K562 (cell line): ENCODE results near the gene MEGF10. TPM values are rescaled to one million over a fixed set of nuclear protein-coding genes. Genes with fewer than 3 reads are reported as not detected.

ENCODE experiments used
- ATAC-seq: fragments of 200-7000 bp; cut with Tn5 transposase; 3 replicates; pipeline ENCODE4 v1.9.1; 2020; ENCODE audit warnings: moderate library complexity
- BruUV-seq: library from RNA; stranded (reverse); fragments of 400-500 nt; replicated peaks from 2 replicates; lab custom pipeline; 2021; lab: Mats Ljungman, UMichigan
- CTCF ChIA-PET: fragments of 300-600 bp; formaldehyde crosslinking; extraction: SDS; loops from one replicate; lab custom pipeline; 2021; ENCODE audit warnings: low intra/inter-chr PET ratio; lab: Yijun Ruan, JAX
- POLR2A ChIA-PET: fragments of 300-600, 350-650 bp; sonication (Branson Sonifier 250); formaldehyde crosslinking; extraction: SDS; loops from one replicate; lab custom pipeline; 2021; ENCODE audit warnings: antibody characterized with exemption, inconsistent platforms; lab: Yijun Ruan, JAX
- DNase-seq, 4 experiments: peaks; one replicate each; pipeline versions ENCODE4 v3.0.0 to v3.0.0-alpha.2; 2011 to 2018; ENCODE audit warnings: low spot score in 3 of 4, mixed read lengths in 3 of 4; ENCODE audit errors: extremely low read depth in 1 of 4
- FAIRE-seq: peaks from 2 replicates; lab custom pipeline; 2011; peaks lifted over from hg19 to GRCh38; lab: Jason Lieb, UNC
- H2AFZ ChIP-seq: 2 replicates; pipeline ENCODE4 v1.6.0; 2011; ENCODE audit warnings: low read depth, low read length, control low read depth, inconsistent platforms
- H3K27ac ChIP-seq: fragments of 200-600 bp; 3 replicates; pipeline ENCODE4 v1.8.0; 2011; ENCODE audit warnings: low read depth, mild to moderate bottlenecking, control low read depth, inconsistent platforms, low read length, moderate library complexity, mixed read lengths; ENCODE audit errors: extremely low read depth
- H3K27me3 ChIP-seq, 2 experiments: fragments of 300-600 bp in 1 of 2; 2 replicates in 1 of 2; 3 replicates in 1 of 2; pipeline versions ENCODE4 v1.6.0 to v1.8.0; 2011; ENCODE audit warnings: inconsistent platforms in 2 of 2, low read length in 2 of 2, mild to moderate bottlenecking in 1 of 2, mixed read lengths in 1 of 2, moderate library complexity in 1 of 2; ENCODE audit not compliant: control insufficient read depth in 2 of 2, insufficient read depth in 2 of 2
- H3K36me3 ChIP-seq: fragments of 300-600 bp; 3 replicates; pipeline ENCODE4 v1.8.0; 2011; ENCODE audit warnings: mild to moderate bottlenecking, low read length, inconsistent platforms; ENCODE audit not compliant: control insufficient read depth, insufficient read depth
- H3K4me1 ChIP-seq, 2 experiments: fragments of 200-600 bp in 1 of 2; replicated peaks in 1 of 2; 2 replicates in 1 of 2; 3 replicates in 1 of 2; pipeline versions ENCODE4 v1.5.1 to v1.8.0; 2011; ENCODE audit warnings: inconsistent platforms in 2 of 2, low read length in 2 of 2, mild to moderate bottlenecking in 1 of 2, mixed read lengths in 1 of 2, moderate library complexity in 1 of 2; ENCODE audit not compliant: control insufficient read depth in 2 of 2, insufficient read depth in 2 of 2
- H3K4me2 ChIP-seq: 2 replicates; pipeline ENCODE4 v1.6.1; 2011; ENCODE audit warnings: low read length, control low read depth, inconsistent platforms, mixed read lengths; ENCODE audit not compliant: insufficient read depth
- H3K4me3 ChIP-seq: fragments of 200-600 bp; sonication (generic), shearing (Covaris generic); 2 replicates; pipeline ENCODE4 v1.5.1; 2016; ENCODE audit warnings: control low read depth, inconsistent platforms
- H3K79me2 ChIP-seq: fragments of 200-600 bp; 3 replicates; pipeline ENCODE4 v1.8.0; 2011; ENCODE audit warnings: low read length, inconsistent platforms; ENCODE audit not compliant: control insufficient read depth, insufficient read depth
- H3K9ac ChIP-seq, 2 experiments: 2 replicates each; pipeline versions ENCODE4 v1.6.0 to v1.6.1; 2011; ENCODE audit warnings: low read depth in 2 of 2, low read length in 2 of 2, control low read depth in 1 of 2, inconsistent platforms in 1 of 2, mild to moderate bottlenecking in 1 of 2, mixed read lengths in 1 of 2; ENCODE audit not compliant: insufficient read depth in 1 of 2
- H3K9me1 ChIP-seq: one replicate; pipeline ENCODE4 v1.6.0; 2011; ENCODE audit warnings: inconsistent platforms, mild to moderate bottlenecking, low read length, moderate library complexity; ENCODE audit not compliant: control insufficient read depth, insufficient read depth
- H3K9me3 ChIP-seq: replicated peaks from 2 replicates; pipeline ENCODE4 v1.5.1; 2011; ENCODE audit warnings: low read depth, low read length, inconsistent platforms; ENCODE audit not compliant: control insufficient read depth, insufficient read depth
- H4K20me1 ChIP-seq: replicated peaks from 2 replicates; pipeline ENCODE4 v1.6.1; 2011; ENCODE audit warnings: low read length, inconsistent platforms, mixed read lengths; ENCODE audit not compliant: control insufficient read depth, insufficient read depth
- ETV1 ChIP-seq: fragments of 450-650 bp; conservative IDR thresholded peaks from 2 replicates; pipeline ENCODE4 v1.6.1; 2016; ENCODE audit warnings: missing genetic modification characterization, control low read depth, low read depth, missing compliant biosample characterization
- FOSL1 ChIP-seq: fragments of 200-800 bp; sonication (Bioruptor generic); conservative IDR thresholded peaks from 2 replicates; pipeline ENCODE4 v1.6.1; 2016; ENCODE audit warnings: missing genetic modification characterization, missing compliant biosample characterization
- GABPA ChIP-seq: fragments of 200-800 bp; sonication (Bioruptor generic); conservative IDR thresholded peaks from 2 replicates; pipeline ENCODE4 v1.6.1; 2016; ENCODE audit warnings: low read depth, missing genetic modification characterization, missing compliant biosample characterization
- GATAD2B ChIP-seq: fragments of 450-650 bp; IDR thresholded peaks from 2 replicates; pipeline ENCODE4 v1.6.1; 2017; ENCODE audit warnings: mild to moderate bottlenecking, borderline replicate concordance
- IRF2 ChIP-seq: sonication (generic); formaldehyde crosslinking; IDR thresholded peaks from 2 replicates; pipeline ENCODE4 v1.8.1; 2022; ENCODE audit warnings: mild to moderate bottlenecking, missing genetic modification reagents
- KAT2B ChIP-seq: IDR thresholded peaks from one replicate; pipeline ENCODE4 v1.6.1; 2012; ENCODE audit warnings: low read depth, mild to moderate bottlenecking, control low read depth, inconsistent platforms, low read length, moderate library complexity
- KAT8 ChIP-seq: fragments of 450-650 bp; IDR thresholded peaks from 2 replicates; pipeline ENCODE4 v1.6.1; 2016; ENCODE audit warnings: low read depth, mild to moderate bottlenecking
- NFYB ChIP-seq: IDR thresholded peaks from 2 replicates; pipeline ENCODE4 v1.6.1; 2011; ENCODE audit warnings: mild to moderate bottlenecking, moderate library complexity; ENCODE audit not compliant: insufficient read length; ENCODE audit errors: extremely low read depth
- POLR2G ChIP-seq: fragments of 200-400 bp; formaldehyde crosslinking; IDR thresholded peaks from 2 replicates; pipeline ENCODE4 v1.6.1; 2017; ENCODE audit warnings: low read depth, mild to moderate bottlenecking, antibody characterized with exemption, low read length, moderate library complexity
- PRMT5 ChIP-seq: sonication (generic); formaldehyde crosslinking; IDR thresholded peaks from 2 replicates; pipeline ENCODE4 v1.5.0; 2020; ENCODE audit warnings: missing genetic modification reagents
- PTBP1 ChIP-seq: fragments of 200-400 bp; formaldehyde crosslinking; IDR thresholded peaks from 2 replicates; pipeline ENCODE4 v1.6.1; 2017; ENCODE audit warnings: low read depth, low read length
- SMARCA5 ChIP-seq: fragments of 450-650 bp; IDR thresholded peaks from 2 replicates; pipeline ENCODE4 v1.6.1; 2016
- SMARCC2 ChIP-seq: fragments of 450-650 bp; IDR thresholded peaks from 2 replicates; pipeline ENCODE4 v1.6.1; 2017; ENCODE audit warnings: antibody characterized with exemption, moderate library complexity, mild to moderate bottlenecking, low read depth
- WGBS: fragments of 100-300 bp; shearing (Covaris generic); methylation state at CpG from one replicate; pipeline ENCODE4 v1.1.6; 2016; ENCODE audit warnings: low coverage, mixed read lengths; ENCODE audit not compliant: insufficient coverage; ENCODE audit errors: missing lambda C conversion rate; 5-methylcytosine and 5-hydroxymethylcytosine counted together
- in situ Hi-C: fragments of 300-500 bp; cut with MboI; formaldehyde crosslinking; loops from 4 replicates; pipeline ENCODE4 v1.15.0; 2018; ENCODE audit warnings: inconsistent platforms, mixed read lengths
- intact Hi-C: fragments of 100-400 bp; cut with micrococcal nuclease; formaldehyde crosslinking; loops from 2 replicates; pipeline ENCODE4 v1.14.2; 2022
- polyA plus RNA-seq, 8 experiments: library from polyadenylated mRNA; depleted of rRNA in 4 of 8; stranded (reverse) in 5 of 8; unstranded in 3 of 8; fragments of >200 nt; fragmentation: Nextera tagmentation in 2 of 8; fragmentation: Illumina TruSeq in 1 of 8; extraction: Ambion mirVana in 2 of 8; extraction: Trizol in 1 of 8; gene quantifications; 2 replicates each; pipeline versions ENCODE4 v1.2.1 to v1.2.3, GENCODE V29; 2011 to 2014; ENCODE audit warnings: inconsistent platforms in 1 of 8, missing spikeins in 1 of 8
- total RNA-seq, 7 experiments: library from RNA; depleted of rRNA in 6 of 7; stranded (reverse); fragments of >200 nt in 6 of 7; fragmentation: Illumina TruSeq in 2 of 7; extraction: Trizol in 2 of 7; gene quantifications; 2 replicates each; pipeline versions ENCODE4 v1.2.1 to v1.2.3, GENCODE V29; 2011 to 2021; ENCODE audit warnings: low replicate concordance in 1 of 7

Gene MEGF10
- total and polyA plus RNA-seq, 9 of the 15 experiments (the other 6 are each of a cell fraction or from before 2014, with no cell fraction given), result 0.07 TPM; not detected in 8

GRCh38 chr5:127320032-127320965, 29.7 kb downstream of the MEGF10 start (continued):
- TF ChIP-seq KAT2B (no peak), NFYB (peak; percentile 17), POLR2G (no peak), GABPA (peak; percentile 53), PRMT5 (CRISPR knock-in tag) (no peak), SMARCA5 (no peak), ETV1 (peak; percentile 75), GATAD2B (no peak)

- H3K36me3 ChIP-seq, result no peaks in the 10 kb centered on the region
- H3K79me2 ChIP-seq, result no peaks in the 10 kb centered on the region
- no peaks in the 10 kb centered on the region for H4K20me1 ChIP-seq
- ATAC-seq, result no peak
- FAIRE-seq, result no peak
- H3K4me1 ChIP-seq, result no peaks in the 10 kb centered on the region
- no peak for DNase-seq
- H3K4me2 ChIP-seq, result no peak overlapping the region
- BruUV-seq, result no TSS peak
- CTCF ChIA-PET, result no interaction called here
- in situ Hi-C loops, result loop anchor here (25.0 kb wide), 2 partner anchors 684 to 984 kb away; a partner anchor contains a TSS
- WGBS, result 0% methylated on average over 2 of the region's 2 CpGs
- no peaks in the 10 kb centered on the region for H3K9me1 ChIP-seq
- H3K9ac ChIP-seq, result no peak overlapping the region
- POLR2A ChIA-PET, result no interaction called here
- H3K27ac ChIP-seq, result no peak overlapping the region
- no peak overlapping the region for H3K4me3 ChIP-seq
- no peaks in the 10 kb centered on the region for H3K27me3 ChIP-seq
- no peak overlapping the region for H2AFZ ChIP-seq
- no peak for TF ChIP-seq FOSL1 (tag)
- no peak for TF ChIP-seq SMARCC2
- no peak for TF ChIP-seq KAT8
- no peak for TF ChIP-seq PTBP1
- no peak for TF ChIP-seq IRF2 (CRISPR knock-in tag)
- no peaks in the 10 kb centered on the region for H3K9me3 ChIP-seq
- intact Hi-C loops, result no loop called here
Measured at GRCh38 chr5:127321465-127321864, 30.9 kb downstream of the MEGF10 start.
